Choroid plexus epithelial cell (primary cell): ENCODE results near the gene SQOR.
A peak's percentile ranks its signal among the peaks of the same experiment; 100 is the strongest.

Experiments
- DNase-seq: peaks from one replicate; pipeline ENCODE4 v3.0.0-alpha.2; 2010; ENCODE audit warnings: low read depth
- H3K4me3 ChIP-seq: 2 replicates; pipeline ENCODE4 v1.5.1; 2011; ENCODE audit warnings: low read depth, mild to moderate bottlenecking, control low read depth, low read length, moderate library complexity
- CTCF ChIP-seq: conservative IDR thresholded peaks from 2 replicates; pipeline ENCODE4 v1.5.1; 2011; ENCODE audit warnings: low read depth, mild to moderate bottlenecking, control low read depth, inconsistent platforms, low read length, moderate library complexity

The SQOR gene

GRCh38 chr15:45640616-45641015 is 5.8 kb downstream of the SQOR start:
- no peak overlapping the region for H3K4me3 ChIP-seq
- DNase-seq = peak; percentile 87
- TF ChIP-seq CTCF = no peak

- TF ChIP-seq CTCF = peak; percentile 12
- no peak overlapping the region for H3K4me3 ChIP-seq
- peak; percentile 94 for DNase-seq
Measured at GRCh38 chr15:45641374-45641781, 6.5 kb downstream of the SQOR start.

- peak; percentile 94 for DNase-seq
- no peak overlapping the region for H3K4me3 ChIP-seq
- TF ChIP-seq CTCF = no peak
Measured at GRCh38 chr15:45641999-45642932, 7.4 kb downstream of the SQOR start.

- H3K4me3 ChIP-seq = no peak overlapping the region
- no peak for DNase-seq
- TF ChIP-seq CTCF = no peak
Measured at GRCh38 chr15:45644437-45644836, 9.6 kb downstream of the SQOR start.

GRCh38 chr15:45645026-45645980 is 10.5 kb downstream of the SQOR start:
- no peak overlapping the region for H3K4me3 ChIP-seq
- peak; percentile 61 for DNase-seq
- no peak for TF ChIP-seq CTCF

- no peak for TF ChIP-seq CTCF
- no peak overlapping the region for H3K4me3 ChIP-seq
- DNase-seq = peak; percentile 40
Measured at GRCh38 chr15:45646220-45646619, 11.4 kb downstream of the SQOR start.
